IMR-90 (cell line): Measurements from ENCODE around the gene SMIM5.

ENCODE experiments used
- CEBPB ChIP-seq: IDR thresholded peaks from 2 replicates; pipeline ENCODE4 v1.6.1; 2012; ENCODE audit warnings: low read depth, low read length, improper control_type of control experiment
- CHD1 ChIP-seq: IDR thresholded peaks from 2 replicates; pipeline ENCODE4 v1.6.1; 2012; ENCODE audit warnings: low read depth, low read length, improper control_type of control experiment
- CTCF ChIP-seq: conservative IDR thresholded peaks from 2 replicates; pipeline ENCODE4 v1.5.1; 2012; ENCODE audit warnings: mild to moderate bottlenecking, low read depth, low read length, improper control_type of control experiment
- FOS ChIP-seq: fragments of 150-350 bp; IDR thresholded peaks from 2 replicates; pipeline ENCODE4 v1.6.1; 2016; ENCODE audit warnings: low read depth, low read length
- POLR2A ChIP-seq: IDR thresholded peaks from 2 replicates; pipeline ENCODE4 v1.6.1; 2012; ENCODE audit warnings: mild to moderate bottlenecking, low read depth, low read length
- RAD21 ChIP-seq: IDR thresholded peaks from 2 replicates; pipeline ENCODE4 v1.6.1; 2012; ENCODE audit warnings: low read length, improper control_type of control experiment
- RCOR1 ChIP-seq: IDR thresholded peaks from 2 replicates; pipeline ENCODE4 v1.6.1; 2012; ENCODE audit warnings: mild to moderate bottlenecking, low read length, improper control_type of control experiment; ENCODE audit not compliant: insufficient replicate concordance
- TF ChIP-seq, protein P1 (sequence below): fragments of 150-350 bp; IDR thresholded peaks from 2 replicates; pipeline ENCODE4 v1.6.1; 2017; ENCODE audit warnings: mild to moderate bottlenecking, antibody characterized with exemption, low read length, low read depth

DNA sequence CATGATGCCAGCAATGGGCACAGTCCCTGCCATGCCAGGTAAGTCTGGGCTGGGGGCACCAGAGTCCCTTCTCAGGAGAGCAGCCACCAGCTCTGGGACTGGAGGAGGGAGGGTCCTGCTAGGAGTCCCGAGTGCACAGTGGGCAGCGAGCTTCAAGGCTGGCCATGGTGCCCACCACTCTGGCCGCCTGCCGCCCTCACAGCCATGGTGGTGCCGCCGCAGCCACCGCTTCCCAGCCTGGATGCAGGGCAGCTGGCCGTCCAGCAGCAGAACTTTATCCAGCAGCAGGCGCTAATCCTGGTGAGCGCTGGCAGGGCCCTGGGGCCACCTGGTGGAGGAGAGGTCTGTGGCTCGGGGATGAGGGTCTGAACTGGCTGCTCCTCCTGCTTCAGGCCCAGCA, 17.9 kb upstream of the SMIM5 start:
- TF ChIP-seq CHD1 (no peak), CTCF (no peak), POLR2A (no peak), CEBPB (no peak), RCOR1 (no peak), FOS (no peak), RAD21 (no peak)
- TF ChIP-seq, protein P1, sequence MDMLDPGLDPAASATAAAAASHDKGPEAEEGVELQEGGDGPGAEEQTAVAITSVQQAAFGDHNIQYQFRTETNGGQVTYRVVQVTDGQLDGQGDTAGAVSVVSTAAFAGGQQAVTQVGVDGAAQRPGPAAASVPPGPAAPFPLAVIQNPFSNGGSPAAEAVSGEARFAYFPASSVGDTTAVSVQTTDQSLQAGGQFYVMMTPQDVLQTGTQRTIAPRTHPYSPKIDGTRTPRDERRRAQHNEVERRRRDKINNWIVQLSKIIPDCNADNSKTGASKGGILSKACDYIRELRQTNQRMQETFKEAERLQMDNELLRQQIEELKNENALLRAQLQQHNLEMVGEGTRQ = no peak
